GM19467 (cell line): Measurements from ENCODE around the gene LACC1.

Experiments
- ATAC-seq: cut with Tn5 transposase; IDR thresholded peaks from one replicate; pipeline ENCODE4 v1.9.1; 2021; ENCODE audit warnings: mild to moderate bottlenecking, moderate library complexity; ENCODE audit not compliant: unreplicated experiment

Gene LACC1

GRCh38 chr13:43939086-43939485, 59.4 kb downstream of the LACC1 start:
- ATAC-seq: no peak

GRCh38 chr13:43942286-43942685, 62.6 kb downstream of the LACC1 start:
- no peak for ATAC-seq
